Amniotic epithelial cell (primary cell): Measurements from ENCODE around the gene VGLL4.
"Not testable (repeated sequence)": the region's sequence is repeated elsewhere in the genome, so short reads cannot be mapped to it uniquely, and the experiment has no call there.

Experiments used
- DNase-seq: peaks from one replicate; pipeline ENCODE4 v3.0.0-alpha.2; 2010; ENCODE audit warnings: low read depth

Gene VGLL4

GRCh38 chr3:11606865-11607440, 36.8 kb downstream of the VGLL4 start:
- DNase-seq: peak; percentile 60

- DNase-seq: no peak
These were observed 37.5 kb downstream of the VGLL4 start for GRCh38 chr3:11606090-11606784.

GRCh38 chr3:11605398-11605797, 38.3 kb downstream of the VGLL4 start:
- DNase-seq: no peak

- peak; percentile 85 for DNase-seq
These were observed 39.4 kb downstream of the VGLL4 start for GRCh38 chr3:11604139-11604892.

- peak; percentile 97 for DNase-seq
These were observed 40.1 kb downstream of the VGLL4 start for GRCh38 chr3:11603628-11604027.

- DNase-seq: no peak
These were observed 40.7 kb downstream of the VGLL4 start for GRCh38 chr3:11602886-11603527.

- no peak for DNase-seq
These were observed 41.4 kb downstream of the VGLL4 start for GRCh38 chr3:11602239-11602840.

GRCh38 chr3:11601446-11602238, 42.1 kb downstream of the VGLL4 start:
- DNase-seq: no peak

- DNase-seq: peak; percentile 100
These were observed 43.0 kb downstream of the VGLL4 start for GRCh38 chr3:11600501-11601282.

GRCh38 chr3:11596387-11596786, 47.3 kb downstream of the VGLL4 start:
- no peak for DNase-seq

GRCh38 chr3:11595024-11595423, 48.7 kb downstream of the VGLL4 start:
- not testable (repeated sequence) for DNase-seq

- no peak for DNase-seq
These were observed 50.2 kb downstream of the VGLL4 start for GRCh38 chr3:11593318-11594034.

GRCh38 chr3:11592445-11593298, 51.0 kb downstream of the VGLL4 start:
- peak; percentile 39 for DNase-seq

GRCh38 chr3:11591391-11592282, 52.1 kb downstream of the VGLL4 start:
- peak; percentile 94 for DNase-seq

- DNase-seq: peak; percentile 59
These were observed 52.7 kb downstream of the VGLL4 start for GRCh38 chr3:11591002-11591355.

- no peak for DNase-seq
These were observed 54.0 kb downstream of the VGLL4 start for GRCh38 chr3:11589706-11590105.

GRCh38 chr3:11588755-11589154, 55.0 kb downstream of the VGLL4 start:
- DNase-seq: no peak

GRCh38 chr3:11588338-11588737, 55.4 kb downstream of the VGLL4 start:
- DNase-seq: no peak
